Lower leg skin (tissue), 3 donors: ENCODE data around the gene EXTL1.

Experiments used
- CTCF ChIP-seq, 3 donors: fragments of 450-650 bp; IDR thresholded peaks; one replicate each; pipeline ENCODE4 v1.5.1; 2016; ENCODE audit warnings: antibody characterized with exemption in 3 of 3, mild to moderate bottlenecking in 3 of 3, moderate library complexity in 2 of 3
- POLR2A ChIP-seq, 2 donors: fragments of 450-650 bp; IDR thresholded peaks; one replicate each; pipeline ENCODE4 v1.6.1; 2016 to 2017; ENCODE audit warnings: antibody characterized with exemption in 2 of 2, mild to moderate bottlenecking in 1 of 2, moderate library complexity in 1 of 2

DNA sequence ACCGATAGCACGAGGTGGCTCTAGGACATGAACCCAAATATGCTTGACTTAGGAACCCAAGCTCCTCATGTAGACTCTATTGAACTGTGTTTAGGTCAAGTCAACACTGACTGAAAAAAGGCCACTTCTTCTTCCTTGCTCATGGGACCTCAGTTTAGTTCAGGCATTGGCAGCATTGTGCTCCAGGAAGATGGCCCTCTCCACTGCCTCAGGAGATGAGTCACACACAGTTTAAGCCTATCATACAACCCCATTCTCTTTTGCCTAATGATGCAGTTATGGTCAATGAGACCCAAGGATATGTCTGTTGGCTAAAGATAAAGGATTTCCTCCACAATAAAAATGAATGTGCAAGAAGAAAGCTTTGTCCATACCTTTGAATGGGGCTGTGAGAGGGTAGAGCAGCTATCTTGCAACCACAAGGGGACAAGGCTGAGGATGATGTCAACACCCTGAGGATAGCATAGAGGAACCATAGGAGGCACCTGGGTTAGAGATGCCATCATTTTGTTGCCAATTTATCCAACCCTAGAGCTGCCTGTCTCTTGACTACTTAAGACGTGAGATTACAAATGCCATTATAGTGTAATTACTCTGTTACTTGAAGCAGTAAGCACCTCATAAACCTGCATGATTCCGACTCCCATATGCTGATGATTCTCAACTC, 48.9 kb downstream of the EXTL1 start:
- TF ChIP-seq POLR2A (IDR thresholded peaks at IDR 0.05): no peak
- TF ChIP-seq CTCF (IDR thresholded peaks at IDR 0.05): no peak
